ENCODE measurements around the gene POLE.

The POLE gene

GRCh38 chr12:132715874-132716273, 28.7 kb upstream of the POLE start:
- TF ChIP-seq CTCF (IDR thresholded peaks at IDR 0.05) = no peak

- no peak for TF ChIP-seq CTCF (IDR thresholded peaks at IDR 0.05)
Observed at GRCh38 chr12:132713123-132713522, 26.0 kb upstream of the POLE start.

GRCh38 chr12:132711080-132711843, 24.1 kb upstream of the POLE start:
- TF ChIP-seq CTCF (IDR thresholded peaks at IDR 0.05) = no peak

- TF ChIP-seq CTCF (IDR thresholded peaks at IDR 0.05) = no peak
Observed at GRCh38 chr12:132710405-132711079, 23.4 kb upstream of the POLE start, which contains the start of gene PGAM5. Gene PGAM5 (plus strand): TSS chr12:132710842. CDS start chr12:132710877, 35 bp downstream.

- TF ChIP-seq CTCF (IDR thresholded peaks at IDR 0.05) = no peak
Observed at GRCh38 chr12:132710043-132710404, 22.9 kb upstream of the POLE start.

GRCh38 chr12:132708150-132708549, 21.0 kb upstream of the POLE start:
- TF ChIP-seq CTCF (IDR thresholded peaks at IDR 0.05) = no peak

GRCh38 chr12:132707241-132707640, 20.1 kb upstream of the POLE start:
- TF ChIP-seq CTCF (IDR thresholded peaks at IDR 0.05) = no peak

Data from LNCAP (cell line).